Measurements from ENCODE around the gene NALCN.

DNA sequence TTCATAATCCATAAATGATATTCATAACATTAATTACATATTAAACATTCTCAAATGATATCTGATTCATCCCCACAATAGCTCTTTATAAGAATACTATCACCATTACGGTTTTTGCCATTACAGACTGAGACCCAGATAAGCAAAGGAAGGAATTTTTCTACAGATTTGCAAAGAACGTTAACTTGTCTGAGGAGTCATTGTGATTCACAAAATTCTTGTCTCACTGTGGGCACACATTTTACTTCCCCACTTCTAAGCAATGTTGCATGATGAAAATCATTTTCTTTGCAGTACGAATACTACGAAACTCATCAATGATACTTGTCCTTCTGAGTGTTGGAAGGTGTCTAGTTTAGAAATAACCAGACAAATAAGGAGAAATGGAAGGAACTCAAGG, 70.1 kb downstream of the NALCN start:
- TF ChIP-seq, protein P1, sequence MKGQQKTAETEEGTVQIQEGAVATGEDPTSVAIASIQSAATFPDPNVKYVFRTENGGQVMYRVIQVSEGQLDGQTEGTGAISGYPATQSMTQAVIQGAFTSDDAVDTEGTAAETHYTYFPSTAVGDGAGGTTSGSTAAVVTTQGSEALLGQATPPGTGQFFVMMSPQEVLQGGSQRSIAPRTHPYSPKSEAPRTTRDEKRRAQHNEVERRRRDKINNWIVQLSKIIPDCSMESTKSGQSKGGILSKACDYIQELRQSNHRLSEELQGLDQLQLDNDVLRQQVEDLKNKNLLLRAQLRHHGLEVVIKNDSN (IDR thresholded peaks at IDR 0.05; ENCODE audit: borderline replicate concordance, extremely low read length, insufficient read depth, low read depth, low read length) = no peak
- no peak for TF ChIP-seq POLR2A (IDR thresholded peaks at IDR 0.05; ENCODE audit: low read depth, low read length)
- TF ChIP-seq EZH2 (IDR thresholded peaks at IDR 0.05; ENCODE audit: borderline replicate concordance, control insufficient read depth, low read depth, low read length) = no peak
- no peak for TF ChIP-seq CUX1 (IDR thresholded peaks at IDR 0.05; ENCODE audit: insufficient replicate concordance, low read depth, low read length)
- TF ChIP-seq EP300 (IDR thresholded peaks at IDR 0.05; ENCODE audit: borderline replicate concordance in 1 of 2, control insufficient read depth in 1 of 2, low read depth in 2 of 2, low read length in 2 of 2) = no peak
- TF ChIP-seq ETV6 (conservative IDR thresholded peaks at IDR 0.05 in 1 of 2, IDR thresholded peaks at IDR 0.05 in 1 of 2; ENCODE audit: borderline replicate concordance in 1 of 2, low read depth in 1 of 2) = no peak
- no peak for TF ChIP-seq CTCF (IDR thresholded peaks at IDR 0.05 in 2 of 3, conservative IDR thresholded peaks at IDR 0.05 in 1 of 3; ENCODE audit: control insufficient read depth in 2 of 3, extremely low read depth in 1 of 3, insufficient read depth in 1 of 3, low read depth in 3 of 3, low read length in 3 of 3)
- TF ChIP-seq NFYB (IDR thresholded peaks at IDR 0.05; ENCODE audit: insufficient read depth, low read depth, low read length) = no peak
- TF ChIP-seq, protein P2, sequence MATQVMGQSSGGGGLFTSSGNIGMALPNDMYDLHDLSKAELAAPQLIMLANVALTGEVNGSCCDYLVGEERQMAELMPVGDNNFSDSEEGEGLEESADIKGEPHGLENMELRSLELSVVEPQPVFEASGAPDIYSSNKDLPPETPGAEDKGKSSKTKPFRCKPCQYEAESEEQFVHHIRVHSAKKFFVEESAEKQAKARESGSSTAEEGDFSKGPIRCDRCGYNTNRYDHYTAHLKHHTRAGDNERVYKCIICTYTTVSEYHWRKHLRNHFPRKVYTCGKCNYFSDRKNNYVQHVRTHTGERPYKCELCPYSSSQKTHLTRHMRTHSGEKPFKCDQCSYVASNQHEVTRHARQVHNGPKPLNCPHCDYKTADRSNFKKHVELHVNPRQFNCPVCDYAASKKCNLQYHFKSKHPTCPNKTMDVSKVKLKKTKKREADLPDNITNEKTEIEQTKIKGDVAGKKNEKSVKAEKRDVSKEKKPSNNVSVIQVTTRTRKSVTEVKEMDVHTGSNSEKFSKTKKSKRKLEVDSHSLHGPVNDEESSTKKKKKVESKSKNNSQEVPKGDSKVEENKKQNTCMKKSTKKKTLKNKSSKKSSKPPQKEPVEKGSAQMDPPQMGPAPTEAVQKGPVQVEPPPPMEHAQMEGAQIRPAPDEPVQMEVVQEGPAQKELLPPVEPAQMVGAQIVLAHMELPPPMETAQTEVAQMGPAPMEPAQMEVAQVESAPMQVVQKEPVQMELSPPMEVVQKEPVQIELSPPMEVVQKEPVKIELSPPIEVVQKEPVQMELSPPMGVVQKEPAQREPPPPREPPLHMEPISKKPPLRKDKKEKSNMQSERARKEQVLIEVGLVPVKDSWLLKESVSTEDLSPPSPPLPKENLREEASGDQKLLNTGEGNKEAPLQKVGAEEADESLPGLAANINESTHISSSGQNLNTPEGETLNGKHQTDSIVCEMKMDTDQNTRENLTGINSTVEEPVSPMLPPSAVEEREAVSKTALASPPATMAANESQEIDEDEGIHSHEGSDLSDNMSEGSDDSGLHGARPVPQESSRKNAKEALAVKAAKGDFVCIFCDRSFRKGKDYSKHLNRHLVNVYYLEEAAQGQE (IDR thresholded peaks at IDR 0.05; ENCODE audit: low read depth, low read length) = no peak
- no peak for TF ChIP-seq PKNOX1 (IDR thresholded peaks at IDR 0.05)
- TF ChIP-seq PML (IDR thresholded peaks at IDR 0.05; ENCODE audit: low read length) = no peak
- TF ChIP-seq, protein P3, sequence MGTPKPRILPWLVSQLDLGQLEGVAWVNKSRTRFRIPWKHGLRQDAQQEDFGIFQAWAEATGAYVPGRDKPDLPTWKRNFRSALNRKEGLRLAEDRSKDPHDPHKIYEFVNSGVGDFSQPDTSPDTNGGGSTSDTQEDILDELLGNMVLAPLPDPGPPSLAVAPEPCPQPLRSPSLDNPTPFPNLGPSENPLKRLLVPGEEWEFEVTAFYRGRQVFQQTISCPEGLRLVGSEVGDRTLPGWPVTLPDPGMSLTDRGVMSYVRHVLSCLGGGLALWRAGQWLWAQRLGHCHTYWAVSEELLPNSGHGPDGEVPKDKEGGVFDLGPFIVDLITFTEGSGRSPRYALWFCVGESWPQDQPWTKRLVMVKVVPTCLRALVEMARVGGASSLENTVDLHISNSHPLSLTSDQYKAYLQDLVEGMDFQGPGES (IDR thresholded peaks at IDR 0.05) = no peak
- TF ChIP-seq SP1 (IDR thresholded peaks at IDR 0.05; ENCODE audit: low read depth, low read length) = no peak
- TF ChIP-seq JUND (IDR thresholded peaks at IDR 0.05; ENCODE audit: low read depth, low read length) = no peak
